Right renal pelvis (tissue), 4 donors: ENCODE measurements around the gene NEURL3. TPM values are rescaled to one million over a fixed set of nuclear protein-coding genes. Genes with fewer than 3 reads are reported as not detected.
"Not testable (repeated sequence)": the region's sequence is repeated elsewhere in the genome, so short reads cannot be mapped to it uniquely, and the experiment has no call there.

Experiments
- DNase-seq, 4 donors: peaks; one replicate each; pipeline ENCODE4 v3.0.0-alpha.2; 2013; ENCODE audit warnings: low read depth in 4 of 4, low spot score in 3 of 4, missing footprints in 1 of 4
- polyA plus RNA-seq, 4 donors: library from polyadenylated mRNA; unstranded; fragments of 120-200 nt; gene quantifications; one replicate each; pipeline ENCODE4 v1.2.1, GENCODE V29; 2013; ENCODE audit not compliant: insufficient read length in 4 of 4

Gene NEURL3
- polyA plus RNA-seq, 4 donors, result 4.8 to 7.2 (median 5.7) TPM

DNA sequence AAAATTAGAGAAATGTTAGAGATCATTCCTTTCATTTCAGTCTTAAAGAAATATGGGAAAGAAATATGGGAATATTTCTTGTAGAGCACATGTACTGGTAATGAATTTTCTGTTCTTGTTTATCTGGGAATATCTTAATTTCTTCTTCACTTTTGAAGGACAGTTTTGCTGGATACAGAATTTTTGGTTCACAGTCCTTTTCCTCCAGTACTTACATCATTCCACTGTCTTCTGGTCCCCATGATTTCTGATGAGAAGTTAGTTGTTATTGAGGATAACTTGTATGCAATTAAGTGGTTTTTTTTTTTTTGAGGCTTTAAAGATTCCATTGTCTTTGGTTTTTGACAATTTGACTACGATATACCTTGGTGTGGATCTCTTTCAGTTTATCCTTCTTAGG is 11.0 kb downstream of the NEURL3 start:
- no peak for DNase-seq

- no peak for DNase-seq
Measured at GRCh38 chr2:96493072-96493471, 12.1 kb downstream of the NEURL3 start.

DNA sequence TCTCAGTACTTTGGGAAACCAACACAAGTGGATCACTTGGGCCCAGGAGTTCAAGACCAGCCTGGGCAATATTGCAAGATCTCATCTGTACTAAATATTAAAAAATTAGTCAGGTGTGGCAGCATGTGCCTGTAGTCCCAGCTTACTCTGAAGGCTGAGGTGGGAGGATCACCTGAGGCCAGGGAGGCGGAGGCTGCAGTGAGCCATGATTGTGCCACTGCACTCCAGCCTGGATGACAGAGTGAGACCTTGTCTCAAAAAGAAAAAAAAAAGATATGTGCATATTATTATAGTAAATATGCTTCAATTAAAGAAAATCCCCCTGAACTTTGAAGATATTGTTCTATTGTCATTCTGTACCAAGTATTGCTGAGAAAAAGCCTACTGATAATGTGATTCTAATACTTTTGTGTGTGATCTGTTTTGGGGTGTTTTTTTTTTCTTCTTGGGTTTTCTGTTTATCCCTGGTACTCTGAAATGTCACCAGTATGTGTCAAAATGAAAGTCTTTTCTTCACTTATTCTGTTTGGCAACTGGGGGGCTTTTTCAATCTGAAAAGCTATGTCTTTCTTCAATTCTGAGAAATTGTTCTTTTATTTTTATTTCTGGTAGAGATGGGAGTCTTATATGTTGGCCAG is 13.2 kb downstream of the NEURL3 start:
- no peak for DNase-seq

DNA sequence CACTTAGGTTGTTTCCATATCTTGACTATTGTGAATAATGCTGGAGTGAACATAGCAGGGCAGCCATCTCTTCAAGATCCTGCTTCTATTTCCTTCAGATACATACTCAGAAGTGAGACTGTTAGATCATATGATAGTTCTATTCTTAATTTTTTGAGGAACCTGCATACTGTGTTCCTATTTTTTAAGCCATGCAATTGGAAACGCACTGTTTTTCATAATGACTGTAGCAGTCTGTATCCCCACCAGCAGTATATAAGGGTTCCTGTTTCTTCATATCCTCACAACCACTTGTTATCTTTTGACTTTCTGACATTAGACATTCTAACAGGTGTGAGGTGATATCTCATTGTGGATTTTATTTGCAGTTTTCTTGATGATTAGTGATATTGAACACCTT is 15.5 kb downstream of the NEURL3 start:
- no peak for DNase-seq

GRCh38 chr2:96489261-96489660 is 15.9 kb downstream of the NEURL3 start:
- DNase-seq, result no peak

DNA sequence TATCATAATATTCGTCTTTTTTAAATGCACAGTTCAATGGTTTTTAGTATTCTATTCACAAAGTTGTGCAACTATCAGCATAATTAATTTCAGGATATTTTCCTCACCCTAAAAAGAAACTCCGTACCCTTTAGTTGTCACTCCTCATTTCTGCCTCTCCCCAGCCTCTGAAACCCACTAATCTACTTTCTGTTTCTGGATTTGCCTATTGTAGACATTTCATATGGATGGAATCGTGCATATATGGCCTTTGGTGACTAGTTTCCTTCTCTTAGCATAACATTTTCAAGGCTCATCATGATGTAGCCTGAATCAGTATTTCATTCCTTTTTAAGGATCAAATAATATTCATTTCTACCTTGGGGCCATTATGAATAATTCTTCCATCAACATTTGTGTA is 18.5 kb downstream of the NEURL3 start:
- no peak for DNase-seq

GRCh38 chr2:96485751-96486651 is 19.2 kb downstream of the NEURL3 start:
- DNase-seq, result peak; percentile 45 to 66 (median 58)

- DNase-seq, result no peak
Measured at GRCh38 chr2:96485350-96485749, 19.8 kb downstream of the NEURL3 start.

- DNase-seq, result no peak
Measured at GRCh38 chr2:96484091-96484490, 21.1 kb downstream of the NEURL3 start.

- no peak for DNase-seq
Measured at GRCh38 chr2:96477458-96477857, 27.7 kb downstream of the NEURL3 start.

GRCh38 chr2:96471772-96472171 is 33.4 kb downstream of the NEURL3 start:
- DNase-seq, result no peak

- peak in 1 of 4 donors; percentile 33 for DNase-seq
Measured at GRCh38 chr2:96470636-96471035, 34.5 kb downstream of the NEURL3 start.

- no peak for DNase-seq
Measured at GRCh38 chr2:96470109-96470508, 35.0 kb downstream of the NEURL3 start.

GRCh38 chr2:96468904-96469303 is 36.3 kb downstream of the NEURL3 start:
- DNase-seq, result no peak

- no peak for DNase-seq
Measured at GRCh38 chr2:96464651-96465050, 40.5 kb downstream of the NEURL3 start.

DNA sequence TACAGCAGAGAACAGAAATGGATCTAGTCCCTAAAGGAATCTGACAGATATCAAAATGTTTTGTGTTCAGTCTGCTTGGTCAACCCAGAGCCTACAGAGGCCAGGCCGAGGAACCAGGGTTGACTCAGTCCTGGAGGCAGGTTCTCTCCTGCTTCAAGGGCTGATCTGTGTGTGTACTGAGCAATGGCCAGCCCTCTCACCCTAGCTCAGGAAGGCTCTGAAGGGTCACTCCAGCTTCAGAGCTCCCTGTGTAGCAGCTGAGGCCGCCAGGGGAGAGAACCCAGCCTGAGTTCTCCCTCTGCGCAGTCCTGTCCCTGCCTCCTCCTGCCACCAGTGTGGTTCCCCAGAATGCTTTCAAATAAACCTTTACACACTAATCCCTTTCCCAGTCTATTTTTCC is 41.1 kb downstream of the NEURL3 start:
- no peak for DNase-seq

- DNase-seq, result no peak
Measured at GRCh38 chr2:96463119-96463518, 42.0 kb downstream of the NEURL3 start.

DNA sequence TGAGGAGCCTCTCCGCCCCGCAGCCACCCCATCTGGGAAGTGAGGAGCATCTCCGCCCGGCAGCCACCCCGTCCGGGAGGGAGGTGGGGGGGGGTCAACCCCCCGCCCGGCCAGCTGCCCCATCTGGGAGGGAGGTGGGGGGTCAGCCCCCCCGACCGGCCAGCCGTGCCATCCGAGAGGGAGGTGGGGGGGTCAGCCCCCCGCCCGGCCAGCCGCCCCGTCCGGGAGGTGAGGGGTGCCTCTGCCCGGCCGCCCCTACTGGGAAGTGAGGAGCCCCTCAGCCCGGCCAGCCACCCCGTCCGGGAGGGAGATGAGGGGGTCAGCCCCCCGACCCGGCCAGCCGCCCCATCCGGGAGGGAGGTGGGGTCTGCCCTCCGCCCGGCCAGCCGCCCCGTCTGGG is 43.5 kb downstream of the NEURL3 start:
- DNase-seq, result not testable (repeated sequence)

DNA sequence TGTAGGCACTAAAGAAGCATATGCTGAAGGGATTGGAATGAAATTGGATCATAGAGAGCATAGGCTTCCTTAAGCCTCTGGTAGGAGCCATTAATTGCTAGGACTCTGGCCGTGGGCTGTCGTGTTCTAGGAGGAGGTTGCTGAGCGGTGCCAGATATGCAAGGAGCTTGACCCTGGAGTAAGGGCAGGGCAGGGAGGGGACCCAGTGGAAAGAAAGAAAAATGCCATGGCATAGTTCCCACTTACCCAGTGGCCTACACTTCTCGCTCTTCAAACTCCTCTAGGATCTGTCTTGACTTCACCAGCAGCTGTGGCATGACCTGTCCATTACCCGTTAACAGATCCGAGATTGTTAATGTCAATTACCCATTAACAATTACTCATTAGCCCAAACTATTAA is 53.1 kb downstream of the NEURL3 start:
- no peak for DNase-seq

GRCh38 chr2:96449637-96450036 is 55.5 kb downstream of the NEURL3 start:
- no peak for DNase-seq

DNA sequence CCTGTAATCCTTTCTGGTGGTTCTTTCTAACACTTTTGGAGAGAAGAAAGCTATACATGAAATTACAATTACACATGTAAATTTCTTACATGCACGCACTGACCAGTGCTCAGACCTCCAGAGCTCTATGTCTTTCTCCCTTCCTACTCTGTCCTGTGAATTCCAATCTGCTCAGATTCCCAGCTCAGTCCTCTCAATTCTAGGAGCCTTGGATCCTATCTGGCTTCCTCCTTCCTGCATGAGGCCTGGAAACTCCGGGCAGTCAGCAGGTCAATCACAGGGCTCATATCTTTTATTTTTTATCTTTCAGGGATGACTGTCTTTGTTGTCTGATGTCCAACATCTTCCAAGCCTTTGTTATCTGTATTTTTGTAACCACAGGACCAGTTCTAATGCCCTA is 56.0 kb downstream of the NEURL3 start:
- DNase-seq, result no peak

- no peak for DNase-seq
Measured at GRCh38 chr2:96447726-96448125, 57.4 kb downstream of the NEURL3 start.
